K562 (cell line): ENCODE data around the gene IDH3G.
"Not testable (repeated sequence)": the region's sequence is repeated elsewhere in the genome, so short reads cannot be mapped to it uniquely, and the experiment has no call there.

Experiments used
- DDX20 ChIP-seq: fragments of 450-650 bp; IDR thresholded peaks from 2 replicates; pipeline ENCODE4 v1.6.1; 2016; ENCODE audit warnings: missing genetic modification characterization, low read depth, mild to moderate bottlenecking, missing compliant biosample characterization, moderate library complexity
- TF ChIP-seq, protein P1 (sequence below): conservative IDR thresholded peaks from 2 replicates; pipeline ENCODE4 v1.6.1; 2011; ENCODE audit warnings: low read depth, mild to moderate bottlenecking, low read length; ENCODE audit not compliant: control insufficient read depth
- TF ChIP-seq, protein P2 (sequence below): sonication (generic); formaldehyde crosslinking; IDR thresholded peaks from 2 replicates; pipeline ENCODE4 v1.8.0; 2022; ENCODE audit warnings: mild to moderate bottlenecking, low read depth, missing genetic modification reagents
- TF ChIP-seq, protein P3 (sequence below): fragments of 450-650 bp; formaldehyde crosslinking; IDR thresholded peaks from 2 replicates; pipeline ENCODE4 v1.4.0; 2020; ENCODE audit warnings: mild to moderate bottlenecking, mixed read lengths
- TF ChIP-seq, protein P4 (sequence below), 3 experiments: IDR thresholded peaks in 2 of 3; conservative IDR thresholded peaks in 1 of 3; 2 replicates each; pipeline ENCODE4 v1.5.1; 2011 to 2012; ENCODE audit warnings: low read length in 3 of 3, mild to moderate bottlenecking in 3 of 3, control low read depth in 2 of 3, improper control_type of control experiment in 1 of 3, inconsistent platforms in 1 of 3, low read depth in 1 of 3, mixed read lengths in 1 of 3, moderate library complexity in 1 of 3; ENCODE audit not compliant: insufficient read depth in 2 of 3

DNA sequence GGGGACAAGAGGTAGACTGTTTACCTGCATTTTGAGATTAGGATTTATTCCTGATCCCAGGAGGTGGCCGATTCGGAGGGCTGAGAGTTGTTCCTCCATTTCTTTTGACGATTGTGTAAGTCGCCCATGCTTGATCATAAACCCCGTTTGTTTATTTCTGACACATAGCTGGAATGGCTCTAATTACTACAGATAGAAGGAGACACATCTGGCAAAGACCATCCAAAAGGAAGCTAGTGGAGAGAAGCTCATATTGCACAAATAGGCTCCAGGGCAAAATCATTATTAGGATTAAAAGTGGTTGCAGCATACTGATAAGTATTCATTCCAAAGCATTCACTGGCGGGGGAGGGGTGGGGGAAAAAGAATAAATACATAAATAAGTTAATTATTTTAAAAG is 47.2 kb downstream of the IDH3G start:
- TF ChIP-seq, protein P1, sequence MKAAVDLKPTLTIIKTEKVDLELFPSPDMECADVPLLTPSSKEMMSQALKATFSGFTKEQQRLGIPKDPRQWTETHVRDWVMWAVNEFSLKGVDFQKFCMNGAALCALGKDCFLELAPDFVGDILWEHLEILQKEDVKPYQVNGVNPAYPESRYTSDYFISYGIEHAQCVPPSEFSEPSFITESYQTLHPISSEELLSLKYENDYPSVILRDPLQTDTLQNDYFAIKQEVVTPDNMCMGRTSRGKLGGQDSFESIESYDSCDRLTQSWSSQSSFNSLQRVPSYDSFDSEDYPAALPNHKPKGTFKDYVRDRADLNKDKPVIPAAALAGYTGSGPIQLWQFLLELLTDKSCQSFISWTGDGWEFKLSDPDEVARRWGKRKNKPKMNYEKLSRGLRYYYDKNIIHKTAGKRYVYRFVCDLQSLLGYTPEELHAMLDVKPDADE: not testable (repeated sequence)
- TF ChIP-seq, protein P2, sequence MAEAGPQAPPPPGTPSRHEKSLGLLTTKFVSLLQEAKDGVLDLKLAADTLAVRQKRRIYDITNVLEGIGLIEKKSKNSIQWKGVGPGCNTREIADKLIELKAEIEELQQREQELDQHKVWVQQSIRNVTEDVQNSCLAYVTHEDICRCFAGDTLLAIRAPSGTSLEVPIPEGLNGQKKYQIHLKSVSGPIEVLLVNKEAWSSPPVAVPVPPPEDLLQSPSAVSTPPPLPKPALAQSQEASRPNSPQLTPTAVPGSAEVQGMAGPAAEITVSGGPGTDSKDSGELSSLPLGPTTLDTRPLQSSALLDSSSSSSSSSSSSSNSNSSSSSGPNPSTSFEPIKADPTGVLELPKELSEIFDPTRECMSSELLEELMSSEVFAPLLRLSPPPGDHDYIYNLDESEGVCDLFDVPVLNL (CRISPR knock-in tag): not testable (repeated sequence)
- TF ChIP-seq, protein P3, sequence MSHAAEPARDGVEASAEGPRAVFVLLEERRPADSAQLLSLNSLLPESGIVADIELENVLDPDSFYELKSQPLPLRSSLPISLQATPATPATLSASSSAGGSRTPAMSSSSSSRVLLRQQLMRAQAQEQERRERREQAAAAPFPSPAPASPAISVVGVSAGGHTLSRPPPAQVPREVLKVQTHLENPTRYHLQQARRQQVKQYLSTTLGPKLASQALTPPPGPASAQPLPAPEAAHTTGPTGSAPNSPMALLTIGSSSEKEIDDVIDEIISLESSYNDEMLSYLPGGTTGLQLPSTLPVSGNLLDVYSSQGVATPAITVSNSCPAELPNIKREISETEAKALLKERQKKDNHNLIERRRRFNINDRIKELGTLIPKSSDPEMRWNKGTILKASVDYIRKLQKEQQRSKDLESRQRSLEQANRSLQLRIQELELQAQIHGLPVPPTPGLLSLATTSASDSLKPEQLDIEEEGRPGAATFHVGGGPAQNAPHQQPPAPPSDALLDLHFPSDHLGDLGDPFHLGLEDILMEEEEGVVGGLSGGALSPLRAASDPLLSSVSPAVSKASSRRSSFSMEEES: not testable (repeated sequence)
- TF ChIP-seq, protein P4, sequence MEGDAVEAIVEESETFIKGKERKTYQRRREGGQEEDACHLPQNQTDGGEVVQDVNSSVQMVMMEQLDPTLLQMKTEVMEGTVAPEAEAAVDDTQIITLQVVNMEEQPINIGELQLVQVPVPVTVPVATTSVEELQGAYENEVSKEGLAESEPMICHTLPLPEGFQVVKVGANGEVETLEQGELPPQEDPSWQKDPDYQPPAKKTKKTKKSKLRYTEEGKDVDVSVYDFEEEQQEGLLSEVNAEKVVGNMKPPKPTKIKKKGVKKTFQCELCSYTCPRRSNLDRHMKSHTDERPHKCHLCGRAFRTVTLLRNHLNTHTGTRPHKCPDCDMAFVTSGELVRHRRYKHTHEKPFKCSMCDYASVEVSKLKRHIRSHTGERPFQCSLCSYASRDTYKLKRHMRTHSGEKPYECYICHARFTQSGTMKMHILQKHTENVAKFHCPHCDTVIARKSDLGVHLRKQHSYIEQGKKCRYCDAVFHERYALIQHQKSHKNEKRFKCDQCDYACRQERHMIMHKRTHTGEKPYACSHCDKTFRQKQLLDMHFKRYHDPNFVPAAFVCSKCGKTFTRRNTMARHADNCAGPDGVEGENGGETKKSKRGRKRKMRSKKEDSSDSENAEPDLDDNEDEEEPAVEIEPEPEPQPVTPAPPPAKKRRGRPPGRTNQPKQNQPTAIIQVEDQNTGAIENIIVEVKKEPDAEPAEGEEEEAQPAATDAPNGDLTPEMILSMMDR (IDR thresholded peaks at IDR 0.05 in 2 of 3, conservative IDR thresholded peaks at IDR 0.05 in 1 of 3; ENCODE audit: insufficient read depth in 2 of 3, low read depth in 1 of 3, low read length in 3 of 3): not testable (repeated sequence)
- TF ChIP-seq DDX20 (tag): not testable (repeated sequence)
